GM03348 (cell line): Measurements from ENCODE around the gene MACF1.
A peak's percentile ranks its signal among the peaks of the same experiment; 100 is the strongest.

Source experiments
- DNase-seq: peaks from one replicate; pipeline ENCODE4 v3.0.0; 2012; ENCODE audit warnings: low spot score

MACF1 gene

GRCh38 chr1:39214998-39215873 is 10.7 kb downstream of the MACF1 start:
- no peak for DNase-seq

GRCh38 chr1:39216771-39217170 is 12.3 kb downstream of the MACF1 start:
- DNase-seq, result no peak

GRCh38 chr1:39220891-39221870 is 16.7 kb downstream of the MACF1 start:
- no peak for DNase-seq

- DNase-seq, result no peak
Observed at GRCh38 chr1:39224295-39224829, 19.9 kb downstream of the MACF1 start.

GRCh38 chr1:39226836-39227235 is 22.3 kb downstream of the MACF1 start:
- no peak for DNase-seq

- DNase-seq, result no peak
Observed at GRCh38 chr1:39228252-39228651, 23.8 kb downstream of the MACF1 start.

- no peak for DNase-seq
Observed at GRCh38 chr1:39229504-39229903, 25.0 kb downstream of the MACF1 start.

GRCh38 chr1:39230261-39231190 is 26.0 kb downstream of the MACF1 start:
- DNase-seq, result peak; percentile 54

- DNase-seq, result no peak
Observed at GRCh38 chr1:39236971-39237370, 32.5 kb downstream of the MACF1 start.

GRCh38 chr1:39238476-39238875 is 34.0 kb downstream of the MACF1 start:
- peak; percentile 66 for DNase-seq

GRCh38 chr1:39239968-39240367 is 35.5 kb downstream of the MACF1 start:
- DNase-seq, result no peak

- no peak for DNase-seq
Observed at GRCh38 chr1:39243302-39243701, 38.8 kb downstream of the MACF1 start.

GRCh38 chr1:39250460-39251240 is 46.2 kb downstream of the MACF1 start:
- no peak for DNase-seq

- DNase-seq, result peak; percentile 37
Observed at GRCh38 chr1:39255222-39255621, 50.7 kb downstream of the MACF1 start.

- peak; percentile 83 for DNase-seq
Observed at GRCh38 chr1:39258146-39258924, 53.8 kb downstream of the MACF1 start.

GRCh38 chr1:39258925-39259244 is 54.4 kb downstream of the MACF1 start:
- no peak for DNase-seq

GRCh38 chr1:39261712-39262221 is 57.3 kb downstream of the MACF1 start:
- DNase-seq, result no peak

GRCh38 chr1:39262802-39263201 is 58.3 kb downstream of the MACF1 start:
- peak; percentile 7 for DNase-seq

GRCh38 chr1:39266269-39266668 is 61.8 kb downstream of the MACF1 start:
- DNase-seq, result no peak

- DNase-seq, result no peak
Observed at GRCh38 chr1:39266792-39267191, 62.3 kb downstream of the MACF1 start.
